Measurements from ENCODE around the gene KIAA1549.

GRCh38 chr7:138932870-138933269 lies 48.3 kb downstream of the KIAA1549 start:
- no peak for TF ChIP-seq CTCF (optimal IDR thresholded peaks at IDR 0.05 in 1 of 3, IDR thresholded peaks at IDR 0.05 in 1 of 3, conservative IDR thresholded peaks at IDR 0.05 in 1 of 3; ENCODE audit: extremely low read depth in 1 of 3, insufficient read depth in 2 of 3, low read length in 3 of 3)
- no peak for TF ChIP-seq EZH2 (IDR thresholded peaks at IDR 0.05; ENCODE audit: low read length)

Measured in keratinocyte (primary cell).